HK-2 (cell line): ENCODE data around the gene TMEM128.
"Not testable (repeated sequence)": the region's sequence is repeated elsewhere in the genome, so short reads cannot be mapped to it uniquely, and the experiment has no call there.

Experiments
- DNase-seq: peaks from one replicate; pipeline ENCODE4 v3.0.0-alpha.2; 2018; ENCODE audit not compliant: unreplicated experiment

Gene TMEM128

GRCh38 chr4:4256799-4257198, 8.8 kb upstream of the TMEM128 start:
- no peak for DNase-seq

DNA sequence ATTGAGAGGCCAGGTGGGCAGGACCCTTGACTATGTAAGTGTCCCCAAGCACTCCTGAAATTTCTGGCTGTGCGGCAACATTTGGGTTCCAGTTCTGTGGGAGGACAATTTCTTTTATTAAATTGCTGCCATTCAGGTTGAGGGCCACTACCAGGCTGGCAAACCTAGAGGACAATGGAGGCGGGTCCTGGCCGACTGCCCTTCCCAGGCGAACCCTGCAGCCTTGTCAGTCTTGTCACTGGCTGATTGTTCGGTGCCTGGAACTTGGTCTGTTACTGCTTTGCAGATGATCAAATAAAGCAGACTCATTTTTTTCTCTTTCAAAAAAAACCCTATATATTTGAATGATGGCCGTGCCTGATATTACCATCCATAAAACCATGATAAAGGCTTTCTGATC, 6.6 kb upstream of the TMEM128 start:
- no peak for DNase-seq

GRCh38 chr4:4254199-4254598, 6.2 kb upstream of the TMEM128 start:
- DNase-seq, result no peak

- DNase-seq, result no peak
These were observed 1.8 kb upstream of the TMEM128 start for GRCh38 chr4:4249866-4250265.

DNA sequence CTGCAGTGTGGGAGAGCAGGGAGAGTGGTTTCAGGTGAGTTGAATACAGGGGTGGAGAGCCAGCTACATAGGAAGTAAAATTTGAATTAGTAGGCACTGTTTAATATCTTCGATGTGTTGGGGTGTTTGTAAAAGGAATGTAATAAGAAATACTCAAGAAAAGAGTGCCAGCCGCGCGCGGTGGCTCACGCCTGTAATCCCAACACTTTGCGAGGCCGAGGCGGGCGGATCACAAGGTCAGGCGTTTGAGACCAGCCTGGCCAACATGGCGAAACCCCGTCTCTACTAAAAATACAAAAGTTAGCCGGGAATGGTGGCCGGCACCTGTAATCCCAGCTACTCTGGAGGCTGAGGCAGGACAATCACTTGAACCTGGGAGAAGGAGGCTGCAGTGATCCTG, 1.3 kb upstream of the TMEM128 start:
- not testable (repeated sequence) for DNase-seq

DNA sequence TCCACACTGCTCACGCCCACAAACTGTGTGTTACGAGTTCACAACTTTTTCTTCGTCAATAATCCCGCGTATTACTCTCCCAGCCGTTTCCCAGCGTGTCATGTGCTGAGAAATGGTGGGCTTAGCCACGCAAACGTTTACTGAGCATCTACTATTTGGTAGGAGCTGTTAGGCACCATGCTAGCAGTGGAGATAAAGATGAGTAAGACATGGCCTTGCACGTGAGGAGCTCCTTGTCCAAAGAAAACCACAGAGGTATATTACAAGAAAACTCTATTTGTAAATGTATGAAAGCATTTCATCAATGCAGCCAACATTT, 821 bp upstream of the TMEM128 start:
- no peak for DNase-seq

- DNase-seq, result no peak
These were observed 361 bp downstream of the TMEM128 start for GRCh38 chr4:4247696-4248028.

- DNase-seq, result no peak
These were observed 2.9 kb downstream of the TMEM128 start for GRCh38 chr4:4245172-4245571.

GRCh38 chr4:4239551-4239950, 8.5 kb downstream of the TMEM128 start:
- DNase-seq, result not testable (repeated sequence)

GRCh38 chr4:4233610-4234009, 14.4 kb downstream of the TMEM128 start:
- DNase-seq, result no peak

GRCh38 chr4:4228356-4228668, 19.7 kb downstream of the TMEM128 start:
- DNase-seq, result no peak

DNA sequence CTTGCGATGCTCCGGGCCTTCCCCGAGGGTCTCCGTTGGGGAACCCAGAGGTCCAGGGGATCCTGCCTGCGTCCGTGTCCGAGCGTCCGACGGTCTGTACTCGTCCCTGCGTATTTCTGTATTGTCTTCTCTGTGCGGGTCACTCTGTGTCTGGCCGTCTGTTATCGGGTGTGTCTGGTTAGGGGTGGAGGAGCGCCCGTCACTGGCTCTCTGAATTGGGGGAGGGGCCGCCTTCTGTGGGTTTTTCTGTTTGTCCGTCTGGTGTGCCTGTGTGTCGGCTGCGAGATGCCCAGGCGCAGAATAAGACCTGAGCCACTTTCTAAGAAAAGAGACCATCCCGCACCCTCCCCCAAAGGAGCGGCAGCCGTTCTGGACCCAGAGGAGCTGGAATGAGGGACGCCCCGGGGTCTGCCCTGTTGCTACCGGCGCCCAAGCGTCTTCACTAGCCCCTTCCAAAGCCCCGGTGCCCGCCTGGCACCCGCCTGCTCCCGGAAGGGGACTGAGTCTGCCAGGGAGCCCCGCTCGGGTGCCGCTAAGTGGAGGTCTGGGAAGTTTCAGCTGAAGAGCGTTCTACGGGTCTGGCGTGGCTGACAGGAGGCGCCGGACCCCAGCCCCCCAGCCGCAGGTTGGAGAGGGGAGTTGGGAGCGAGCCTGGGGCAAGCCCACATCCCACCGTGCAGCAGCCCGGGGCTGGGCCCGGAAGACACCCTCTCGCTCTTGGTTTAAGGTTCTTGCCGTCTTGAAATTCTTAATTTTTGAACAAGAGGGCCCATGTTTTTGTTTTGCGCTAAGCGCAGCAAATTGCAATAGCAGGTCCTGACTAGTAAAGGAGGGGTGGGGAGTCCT, 20.3 kb downstream of the TMEM128 start:
- no peak for DNase-seq

- DNase-seq, result no peak
These were observed 21.2 kb downstream of the TMEM128 start, which contains the start of gene OTOP1 for GRCh38 chr4:4226606-4227438. TSS of gene OTOP1 (minus strand) at chr4:4226929. CDS start at chr4:4226864, 65 bp downstream.

DNA sequence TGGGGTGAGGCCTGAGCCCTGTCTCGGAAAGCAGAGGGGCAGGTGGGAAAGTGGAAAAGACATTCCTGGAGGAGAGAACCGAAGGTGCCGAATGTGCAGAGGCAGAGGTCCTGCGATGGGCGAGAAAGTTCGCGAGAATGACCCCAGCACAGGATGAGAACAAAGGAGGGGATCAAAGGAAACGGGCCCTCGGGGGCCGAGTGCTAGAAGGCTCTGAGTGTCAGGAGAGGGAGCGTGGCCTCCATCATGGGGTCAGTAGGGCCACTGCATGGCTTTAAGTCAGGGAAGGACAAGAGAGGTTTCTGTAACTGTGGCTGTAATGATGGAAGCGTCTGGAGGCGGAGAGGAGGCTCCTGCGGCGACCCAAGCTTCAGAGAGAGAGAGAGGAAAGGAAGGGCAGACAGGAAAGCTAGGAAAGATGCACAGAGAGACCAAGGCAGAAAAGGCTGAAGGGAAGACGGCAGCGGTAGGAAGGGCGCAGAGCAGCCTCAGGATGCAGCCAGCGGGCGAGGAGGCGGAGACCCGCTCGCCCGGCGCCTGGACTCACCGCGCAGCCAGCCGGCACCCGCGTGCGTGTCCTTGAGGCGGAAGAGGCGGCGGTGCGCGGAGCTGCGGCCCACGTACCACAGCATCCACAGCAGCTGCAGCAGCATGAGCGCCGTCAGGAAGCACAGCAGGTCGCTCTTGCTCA, 22.0 kb downstream of the TMEM128 start:
- no peak for DNase-seq

DNA sequence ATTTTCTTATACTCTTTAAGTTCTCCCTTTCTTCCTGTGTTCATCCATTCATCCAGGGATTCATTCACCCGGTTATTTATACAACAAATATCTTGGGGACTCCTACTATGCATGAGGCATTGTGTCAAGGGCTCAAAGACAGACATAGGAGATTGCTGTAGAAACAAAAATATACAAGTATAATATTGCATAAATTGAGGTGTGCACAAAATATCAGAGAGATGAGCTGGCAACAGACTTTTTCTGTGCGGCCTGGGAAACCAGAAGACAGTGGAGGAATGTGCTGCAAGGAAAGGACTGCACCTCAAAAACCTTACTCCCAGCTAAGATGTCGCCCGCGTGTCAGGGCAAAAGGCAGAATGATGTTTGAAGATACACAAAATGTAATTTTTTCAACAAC, 30.9 kb downstream of the TMEM128 start:
- no peak for DNase-seq

DNA sequence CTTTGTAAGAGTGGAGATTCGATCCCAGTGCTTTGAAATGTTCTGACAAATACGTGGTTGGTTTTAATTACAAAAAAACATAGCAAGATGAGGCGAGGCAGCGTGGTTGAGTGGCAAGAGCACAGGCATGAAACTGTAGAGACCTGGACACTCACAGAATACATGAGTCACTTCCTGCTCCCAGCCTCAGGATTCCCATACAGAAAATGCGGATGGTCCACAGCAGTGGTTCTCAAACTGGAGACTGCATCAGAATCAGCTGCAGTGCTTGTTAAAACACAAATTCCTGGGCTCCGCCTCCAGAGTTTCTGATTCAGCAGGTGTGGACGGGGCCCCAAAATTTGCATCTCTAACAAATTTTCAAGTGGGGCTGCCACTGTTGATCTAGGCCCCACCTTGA, 31.4 kb downstream of the TMEM128 start:
- peak; percentile 21 for DNase-seq

GRCh38 chr4:4213674-4214073, 34.3 kb downstream of the TMEM128 start:
- DNase-seq, result not testable (repeated sequence)

DNA sequence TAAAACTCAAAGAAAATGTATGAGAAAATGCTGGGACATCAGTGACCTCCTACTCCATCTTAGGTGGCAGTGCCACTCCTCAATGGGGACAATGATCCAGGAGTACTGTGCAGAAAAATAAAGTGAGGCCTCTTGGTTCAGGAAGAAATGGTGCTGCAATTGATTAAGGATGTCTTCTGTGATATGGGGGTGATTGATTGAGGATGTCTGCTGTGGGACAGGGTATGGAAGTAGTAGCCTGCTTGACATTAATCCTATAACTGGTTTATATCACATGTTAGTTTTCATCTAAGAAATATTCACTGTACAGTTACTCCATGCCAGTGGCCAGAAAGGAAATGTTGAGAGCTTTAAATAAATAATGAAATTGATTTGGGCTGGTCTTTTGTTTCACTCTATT, 41.8 kb downstream of the TMEM128 start:
- no peak for DNase-seq

GRCh38 chr4:4204401-4204745, 43.6 kb downstream of the TMEM128 start:
- DNase-seq, result no peak

- DNase-seq, result no peak
These were observed 44.2 kb downstream of the TMEM128 start for GRCh38 chr4:4203688-4204400.

GRCh38 chr4:4202510-4202909, 45.5 kb downstream of the TMEM128 start:
- no peak for DNase-seq

DNA sequence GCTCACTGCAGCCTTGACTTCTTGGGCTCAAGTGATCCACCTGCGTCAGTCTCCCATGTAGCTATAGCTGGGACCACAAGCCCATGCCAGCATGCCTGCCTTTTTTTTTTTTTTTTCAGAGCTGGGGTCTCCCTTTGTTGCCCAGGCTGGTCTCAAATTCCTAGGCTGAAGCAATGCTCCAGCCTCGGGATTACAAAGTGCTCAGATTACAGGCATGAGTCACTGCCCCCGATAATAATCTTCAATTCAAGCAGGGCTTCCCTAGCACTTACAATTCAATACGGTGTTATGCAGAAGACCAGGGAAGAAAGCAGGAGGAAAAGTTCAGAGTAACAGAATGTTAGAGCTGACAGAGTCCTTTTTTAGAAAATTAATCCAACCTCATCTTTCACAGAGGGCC, 47.4 kb downstream of the TMEM128 start:
- no peak for DNase-seq
